HEK293 (cell line): Measurements from ENCODE around the gene USP26.

Experiments used
- PRDM1 ChIP-seq: fragments of 450-650 bp; formaldehyde crosslinking; IDR thresholded peaks from 2 replicates; pipeline ENCODE4; 2016; ENCODE audit warnings: missing biosample characterization, missing genetic modification characterization
- YY1 ChIP-seq: fragments of 450-650 bp; formaldehyde crosslinking; IDR thresholded peaks from 2 replicates; pipeline ENCODE4 v1.5.1; 2018; ENCODE audit warnings: missing biosample characterization, missing genetic modification characterization
- ZNF610 ChIP-seq: fragments of 450-650 bp; formaldehyde crosslinking; IDR thresholded peaks from 2 replicates; pipeline ENCODE4 v1.5.1; 2016; ENCODE audit warnings: missing biosample characterization, missing genetic modification characterization, borderline replicate concordance
- ZNF792 ChIP-seq: fragments of 450-650 bp; formaldehyde crosslinking; IDR thresholded peaks from 2 replicates; pipeline ENCODE4 v1.5.1; 2016; ENCODE audit warnings: missing biosample characterization, missing genetic modification characterization
- TF ChIP-seq, protein P1 (sequence below): fragments of 450-650 bp; formaldehyde crosslinking; IDR thresholded peaks from 2 replicates; pipeline ENCODE4 v1.5.1; 2016; ENCODE audit warnings: missing biosample characterization, missing genetic modification characterization

DNA sequence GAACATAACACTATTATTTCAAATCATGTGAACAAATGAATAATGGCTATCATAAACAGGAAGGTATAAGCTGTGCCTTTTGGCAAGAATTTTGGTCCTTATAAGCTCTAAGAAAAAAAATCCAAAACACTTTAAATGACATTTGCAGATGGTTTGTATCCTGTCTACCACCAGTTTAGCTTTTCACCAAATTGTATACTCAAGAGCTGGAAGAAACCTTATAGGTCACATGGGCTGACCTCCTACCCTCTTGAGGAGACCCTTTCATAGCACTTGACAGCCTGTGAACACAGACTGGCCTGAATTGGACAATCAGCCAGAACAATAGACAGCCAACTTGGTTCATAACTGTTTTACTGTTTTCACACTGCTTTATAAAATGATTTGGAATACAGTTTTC is 24.3 kb downstream of the USP26 start:
- no peak for TF ChIP-seq ZNF792 (tag by site-specific recombination)
- no peak for TF ChIP-seq YY1
- TF ChIP-seq, protein P1, sequence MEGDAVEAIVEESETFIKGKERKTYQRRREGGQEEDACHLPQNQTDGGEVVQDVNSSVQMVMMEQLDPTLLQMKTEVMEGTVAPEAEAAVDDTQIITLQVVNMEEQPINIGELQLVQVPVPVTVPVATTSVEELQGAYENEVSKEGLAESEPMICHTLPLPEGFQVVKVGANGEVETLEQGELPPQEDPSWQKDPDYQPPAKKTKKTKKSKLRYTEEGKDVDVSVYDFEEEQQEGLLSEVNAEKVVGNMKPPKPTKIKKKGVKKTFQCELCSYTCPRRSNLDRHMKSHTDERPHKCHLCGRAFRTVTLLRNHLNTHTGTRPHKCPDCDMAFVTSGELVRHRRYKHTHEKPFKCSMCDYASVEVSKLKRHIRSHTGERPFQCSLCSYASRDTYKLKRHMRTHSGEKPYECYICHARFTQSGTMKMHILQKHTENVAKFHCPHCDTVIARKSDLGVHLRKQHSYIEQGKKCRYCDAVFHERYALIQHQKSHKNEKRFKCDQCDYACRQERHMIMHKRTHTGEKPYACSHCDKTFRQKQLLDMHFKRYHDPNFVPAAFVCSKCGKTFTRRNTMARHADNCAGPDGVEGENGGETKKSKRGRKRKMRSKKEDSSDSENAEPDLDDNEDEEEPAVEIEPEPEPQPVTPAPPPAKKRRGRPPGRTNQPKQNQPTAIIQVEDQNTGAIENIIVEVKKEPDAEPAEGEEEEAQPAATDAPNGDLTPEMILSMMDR (tag by site-specific recombination) = no peak
- TF ChIP-seq PRDM1 (tag by site-specific recombination) = no peak
- no peak for TF ChIP-seq ZNF610 (tag by site-specific recombination)
